HK-2 (cell line): ENCODE measurements around the gene PRDM1.
A peak's percentile ranks its signal among the peaks of the same experiment; 100 is the strongest.

Experiments
- DNase-seq: peaks from one replicate; pipeline ENCODE4 v3.0.0-alpha.2; 2018; ENCODE audit not compliant: unreplicated experiment

Gene PRDM1

DNA sequence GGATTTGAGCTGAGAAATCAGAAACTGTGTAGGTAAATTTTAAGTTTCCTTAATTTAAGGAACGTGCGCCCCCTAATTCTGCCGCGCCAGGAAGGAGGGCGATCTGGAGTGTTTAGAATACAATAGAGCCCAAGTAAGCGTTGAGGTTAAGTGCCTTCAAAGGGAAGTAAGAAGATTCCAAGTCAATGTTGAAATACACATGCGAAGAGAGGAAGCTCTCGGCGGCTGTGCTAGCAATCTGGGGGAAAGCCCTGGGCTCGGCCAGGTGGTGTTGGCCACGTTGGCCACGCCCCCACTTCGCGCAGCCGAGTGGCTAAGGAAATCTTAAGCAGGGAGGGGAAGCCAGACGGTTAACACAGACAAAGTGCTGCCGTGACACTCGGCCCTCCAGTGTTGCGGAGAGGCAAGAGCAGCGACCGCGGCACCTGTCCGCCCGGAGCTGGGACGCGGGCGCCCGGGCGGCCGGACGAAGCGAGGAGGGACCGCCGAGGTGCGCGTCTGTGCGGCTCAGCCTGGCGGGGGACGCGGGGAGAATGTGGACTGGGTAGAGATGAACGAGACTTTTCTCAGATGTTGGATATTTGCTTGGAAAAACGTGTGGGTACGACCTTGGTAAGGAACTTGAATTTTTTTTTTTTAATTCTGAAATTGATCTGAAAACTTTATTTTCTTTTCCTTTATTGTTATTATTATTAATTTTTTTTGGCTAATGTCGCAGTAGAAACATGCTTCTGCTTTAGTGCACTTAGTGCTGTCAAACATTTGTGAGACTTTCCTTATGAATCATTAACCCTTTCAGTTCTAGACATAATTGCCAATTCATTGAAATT lies at the start of gene PRDM1:
TSS of gene PRDM1 (plus strand) at position 353 of the 830 bp plus-strand sequence. CDS start at position 571, 218 bp downstream.
- peak; percentile 79 for DNase-seq

- no peak for DNase-seq
Observed at GRCh38 chr6:106037060-106037459, 49.1 kb upstream of the PRDM1 start.

- no peak for DNase-seq
Observed at GRCh38 chr6:106039897-106040592, 46.1 kb upstream of the PRDM1 start.

- DNase-seq = no peak
Observed at GRCh38 chr6:106044151-106044550, 42.0 kb upstream of the PRDM1 start.

DNA sequence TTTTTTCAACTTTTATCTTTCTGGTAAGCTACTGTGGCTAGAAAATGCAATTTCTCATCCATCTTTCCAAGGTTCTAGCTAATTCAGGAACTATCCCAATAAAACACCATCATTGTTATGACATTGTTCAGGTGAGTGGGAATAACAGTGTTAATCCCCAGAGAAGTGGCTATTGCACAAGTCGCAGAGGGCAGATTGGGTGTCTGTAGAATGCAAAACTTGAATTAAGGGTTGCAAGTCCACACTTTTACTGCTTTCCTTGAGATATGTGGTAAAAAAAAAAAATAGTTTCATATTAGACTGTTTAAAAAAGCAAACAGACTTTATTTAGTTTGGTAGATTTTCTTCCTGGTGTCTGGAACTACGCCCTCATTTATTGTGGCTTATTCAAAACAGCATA lies 41.1 kb upstream of the PRDM1 start:
- no peak for DNase-seq

- no peak for DNase-seq
Observed at GRCh38 chr6:106046116-106046853, 39.9 kb upstream of the PRDM1 start.

DNA sequence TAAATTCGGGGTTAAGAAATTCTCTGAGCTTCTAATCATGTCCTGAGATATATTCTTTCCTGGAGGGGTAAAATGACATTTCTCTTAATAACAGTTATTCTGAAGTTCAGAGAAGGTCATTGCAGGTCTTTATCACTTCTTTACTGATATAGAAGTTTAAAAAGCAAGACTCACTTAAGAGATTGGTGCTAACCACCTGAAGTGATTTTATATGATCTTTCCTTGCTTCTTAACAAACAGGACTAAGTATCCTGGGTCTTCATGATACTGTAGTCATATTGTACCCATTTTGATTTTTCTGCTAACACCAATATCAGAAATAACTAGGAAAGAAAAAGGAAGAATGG lies 39.3 kb upstream of the PRDM1 start:
- no peak for DNase-seq

GRCh38 chr6:106048336-106048735 lies 37.8 kb upstream of the PRDM1 start:
- DNase-seq = no peak

DNA sequence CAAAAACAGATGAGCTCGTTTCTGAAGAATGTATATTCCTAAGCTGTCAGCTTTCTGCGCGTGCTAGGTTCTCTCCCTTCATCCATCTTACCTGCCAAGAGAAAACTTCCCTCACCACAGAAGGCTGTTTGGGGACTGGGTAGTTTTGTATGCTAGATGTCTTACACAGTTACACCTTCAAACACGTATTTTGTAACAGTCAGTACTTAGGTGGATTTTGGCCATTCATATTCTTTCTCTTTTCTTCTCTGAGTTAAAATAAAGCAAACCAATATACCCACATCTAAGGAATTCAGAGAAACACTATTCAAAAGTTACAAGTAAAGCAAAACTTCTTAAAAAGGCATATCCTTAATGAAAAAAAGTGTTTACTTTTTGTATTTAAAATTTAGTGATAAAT lies 35.6 kb upstream of the PRDM1 start:
- no peak for DNase-seq

DNA sequence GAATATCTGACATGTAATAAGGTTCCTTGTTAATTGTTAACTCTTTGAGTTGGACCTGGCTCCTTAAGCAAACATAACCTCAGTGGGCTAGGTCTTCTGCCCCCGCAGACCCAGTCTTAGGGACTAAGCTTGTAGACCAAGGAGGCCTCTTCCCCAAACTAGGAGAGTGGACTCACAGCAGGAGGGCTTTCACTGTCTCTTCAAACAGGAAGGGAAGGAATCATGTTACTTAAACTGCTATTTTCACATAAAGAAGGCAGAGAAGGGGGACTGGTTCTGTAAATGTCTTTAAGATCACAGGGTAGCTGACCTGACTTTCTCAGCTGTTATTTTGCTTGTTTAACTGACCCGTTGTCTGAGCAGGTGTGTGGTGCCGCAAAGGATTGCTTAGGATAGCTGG lies 34.9 kb upstream of the PRDM1 start:
- DNase-seq = no peak

DNA sequence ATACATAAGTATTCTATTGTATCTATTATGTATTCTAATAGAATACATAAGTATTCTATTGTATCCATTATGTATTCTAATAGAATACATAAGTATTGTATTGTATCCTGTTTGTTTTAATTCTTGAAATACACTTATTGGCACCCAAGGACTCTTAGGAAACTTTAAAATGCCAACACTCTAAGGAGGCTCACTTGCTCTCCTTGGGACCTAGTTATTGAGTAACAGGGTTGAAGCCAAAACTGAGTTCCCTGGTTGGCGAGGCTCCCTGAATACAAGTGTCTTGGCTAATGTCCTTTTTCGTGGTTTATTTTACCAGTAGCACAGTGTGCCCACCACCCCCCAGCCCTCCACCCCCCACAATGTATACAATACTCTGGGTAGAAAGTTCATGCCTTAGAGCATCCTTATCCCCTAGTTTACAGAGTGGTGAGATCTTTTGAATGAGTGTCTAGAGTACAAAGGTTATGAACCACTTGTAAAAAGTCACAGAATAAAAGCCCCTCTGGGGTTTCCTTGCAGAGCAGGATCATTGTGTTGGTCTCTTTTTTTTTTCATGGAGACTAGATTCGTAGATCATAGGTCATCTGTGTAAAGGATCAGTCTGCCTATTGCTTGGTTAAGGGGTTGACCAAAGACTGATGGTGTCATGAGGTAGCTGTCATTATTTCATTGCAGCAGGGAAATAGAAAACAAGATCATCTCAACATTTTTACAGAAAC lies 32.5 kb upstream of the PRDM1 start:
- DNase-seq = no peak

GRCh38 chr6:106055489-106055888 lies 30.6 kb upstream of the PRDM1 start:
- DNase-seq = no peak

DNA sequence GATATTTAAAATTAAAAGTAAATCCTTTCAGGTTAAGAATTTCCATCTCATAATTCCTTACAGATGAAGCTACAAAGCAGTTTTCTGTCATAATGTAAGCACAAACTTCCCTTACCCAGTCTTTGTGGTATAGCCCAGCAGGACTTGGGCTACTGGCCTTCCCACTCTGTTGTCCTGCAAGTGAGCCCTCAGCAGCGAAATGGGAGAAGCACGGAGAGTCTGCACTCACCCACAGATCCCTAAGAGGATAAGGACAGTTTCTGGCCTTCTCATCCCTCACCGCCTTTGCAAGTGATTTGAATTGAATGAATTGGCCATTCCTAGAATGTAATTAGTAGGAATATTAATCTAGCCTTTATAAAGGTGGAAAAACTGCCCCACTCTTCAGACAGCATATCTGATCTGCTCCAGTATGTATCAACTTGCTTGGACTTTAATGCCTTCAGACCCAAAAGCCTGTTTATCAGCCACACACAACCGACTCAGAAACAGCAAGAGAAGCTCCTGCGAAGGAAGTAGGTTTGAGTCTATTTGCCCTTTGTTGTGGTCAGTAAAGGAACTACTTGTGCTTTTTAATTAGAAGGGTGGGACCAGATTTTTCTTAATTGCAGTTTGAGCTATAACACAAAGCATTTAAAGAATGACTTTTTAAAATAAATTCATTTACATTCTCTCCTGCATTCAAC lies 29.9 kb upstream of the PRDM1 start:
- DNase-seq = no peak

DNA sequence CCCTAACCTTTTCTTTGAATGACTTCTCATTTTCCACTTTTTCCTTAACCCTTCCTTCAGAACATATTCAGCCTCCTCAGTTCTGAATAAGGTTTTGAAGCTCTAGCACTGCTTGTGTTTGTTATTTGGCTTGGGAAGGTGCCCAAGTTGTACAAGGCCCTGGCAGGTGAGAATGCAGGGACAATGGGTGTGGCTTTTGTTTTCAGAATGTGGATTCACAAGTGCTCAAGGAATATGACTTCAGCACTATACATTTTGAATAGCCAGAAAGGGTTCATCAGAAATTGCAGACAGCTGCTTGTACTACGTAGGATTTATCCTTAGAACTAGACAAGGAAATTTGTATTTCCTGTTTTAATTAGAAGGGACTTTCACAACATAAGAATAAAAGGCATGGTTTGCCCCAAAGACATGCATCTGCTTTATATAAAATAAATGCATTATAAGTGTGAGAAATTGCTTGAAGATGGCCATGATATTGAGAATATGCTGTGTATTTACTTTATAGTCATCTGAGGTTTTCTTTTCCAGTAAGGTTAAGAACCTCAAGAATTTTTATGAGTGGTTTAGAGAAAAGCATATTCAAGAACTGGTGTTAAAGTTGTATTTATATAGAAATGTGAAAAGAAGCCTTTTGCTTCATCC lies 29.3 kb upstream of the PRDM1 start:
- DNase-seq = no peak

- no peak for DNase-seq
Observed at GRCh38 chr6:106059331-106059730, 26.8 kb upstream of the PRDM1 start.

GRCh38 chr6:106060167-106060566 lies 26.0 kb upstream of the PRDM1 start:
- DNase-seq = no peak

GRCh38 chr6:106063448-106063850 lies 22.7 kb upstream of the PRDM1 start:
- DNase-seq = no peak

DNA sequence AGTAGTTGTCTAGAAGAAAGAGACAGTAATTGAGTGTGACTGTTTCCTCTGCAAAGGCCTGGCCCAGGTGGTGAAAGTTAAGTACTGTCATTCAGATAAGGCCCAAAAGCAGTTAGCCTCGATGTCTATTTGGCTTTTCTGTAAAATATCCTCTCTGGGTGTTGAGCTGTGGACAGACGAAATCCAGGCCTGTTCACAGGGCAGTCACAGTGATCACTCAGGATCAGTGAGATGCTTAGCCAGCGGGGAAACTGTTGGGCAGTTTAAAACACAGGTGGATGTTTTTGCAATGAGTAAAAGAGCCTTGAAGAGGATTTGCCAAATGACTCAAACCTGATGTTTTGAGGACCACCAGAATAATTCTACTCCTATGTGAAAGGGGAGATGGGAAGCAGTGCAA lies 22.0 kb upstream of the PRDM1 start:
- no peak for DNase-seq

DNA sequence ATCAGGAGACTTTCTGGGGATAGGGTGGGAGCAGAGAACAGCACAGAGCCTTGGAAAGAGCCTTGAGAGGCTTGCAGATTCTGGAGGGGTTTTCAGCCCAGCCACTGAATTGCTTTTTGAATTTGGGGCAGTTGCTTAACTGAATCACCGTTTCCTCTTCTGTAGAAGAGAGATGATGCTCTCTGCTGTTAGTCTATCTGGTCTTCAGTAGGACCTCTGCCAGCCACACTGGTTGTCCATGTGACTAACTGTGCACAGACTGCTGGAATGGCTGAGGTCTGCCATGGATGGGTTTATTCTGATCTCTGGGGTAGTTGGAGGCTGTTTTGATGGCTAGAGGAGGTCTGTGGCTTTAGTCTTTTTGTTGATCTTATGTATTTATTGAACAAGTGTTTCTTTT lies 21.4 kb upstream of the PRDM1 start:
- no peak for DNase-seq

- no peak for DNase-seq
Observed at GRCh38 chr6:106066989-106067388, 19.1 kb upstream of the PRDM1 start.

DNA sequence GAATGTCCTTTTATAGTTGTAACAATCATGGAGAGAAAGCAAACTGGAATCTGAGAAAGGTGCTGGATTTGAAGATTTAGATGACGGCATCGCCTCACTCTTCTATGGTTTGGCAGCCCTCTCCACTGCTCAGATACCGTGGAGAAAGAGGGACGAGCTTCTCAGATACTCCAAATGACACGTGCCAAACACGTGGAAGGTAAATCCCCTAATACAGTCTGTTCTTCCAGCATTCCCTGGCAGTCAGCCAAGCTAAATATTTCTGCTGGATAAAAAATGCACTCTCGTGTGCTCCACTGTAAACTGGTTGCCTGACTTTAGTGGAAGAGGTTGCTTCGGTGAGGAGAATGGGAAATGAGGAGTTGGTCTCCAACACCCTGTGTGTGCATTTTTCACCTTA lies 16.7 kb upstream of the PRDM1 start:
- peak; percentile 63 for DNase-seq
